HG02678 (cell line): ENCODE data around the gene MVB12B.

Experiments
- ATAC-seq: cut with Tn5 transposase; IDR thresholded peaks from one replicate; pipeline ENCODE4 v1.9.1; 2021; ENCODE audit warnings: mild to moderate bottlenecking, moderate library complexity; ENCODE audit not compliant: unreplicated experiment

The MVB12B gene

DNA sequence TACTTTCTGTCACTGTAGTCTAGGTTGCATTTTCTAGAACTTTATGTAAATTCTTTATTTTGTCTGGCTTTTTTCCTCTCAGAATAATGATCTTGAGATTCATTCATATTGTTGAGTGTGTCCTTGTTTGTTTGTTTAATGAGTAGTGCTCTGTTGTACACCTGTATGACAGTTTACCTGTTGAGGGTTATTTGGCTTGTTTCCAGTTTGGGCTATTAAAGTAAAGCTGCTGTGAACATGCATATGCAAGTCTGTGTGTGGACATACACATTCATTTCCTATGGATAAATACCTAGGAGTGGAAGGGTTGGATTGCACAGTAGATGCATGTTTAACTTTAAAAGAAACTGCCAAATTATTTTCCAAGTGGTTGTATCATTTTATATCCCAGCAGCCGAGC is 30.4 kb downstream of the MVB12B start:
- no peak for ATAC-seq

- no peak for ATAC-seq
Observed at GRCh38 chr9:126360073-126360472, 33.4 kb downstream of the MVB12B start.

GRCh38 chr9:126361810-126362238 is 35.2 kb downstream of the MVB12B start:
- no peak for ATAC-seq

- ATAC-seq: no peak
Observed at GRCh38 chr9:126363250-126363649, 36.6 kb downstream of the MVB12B start.

DNA sequence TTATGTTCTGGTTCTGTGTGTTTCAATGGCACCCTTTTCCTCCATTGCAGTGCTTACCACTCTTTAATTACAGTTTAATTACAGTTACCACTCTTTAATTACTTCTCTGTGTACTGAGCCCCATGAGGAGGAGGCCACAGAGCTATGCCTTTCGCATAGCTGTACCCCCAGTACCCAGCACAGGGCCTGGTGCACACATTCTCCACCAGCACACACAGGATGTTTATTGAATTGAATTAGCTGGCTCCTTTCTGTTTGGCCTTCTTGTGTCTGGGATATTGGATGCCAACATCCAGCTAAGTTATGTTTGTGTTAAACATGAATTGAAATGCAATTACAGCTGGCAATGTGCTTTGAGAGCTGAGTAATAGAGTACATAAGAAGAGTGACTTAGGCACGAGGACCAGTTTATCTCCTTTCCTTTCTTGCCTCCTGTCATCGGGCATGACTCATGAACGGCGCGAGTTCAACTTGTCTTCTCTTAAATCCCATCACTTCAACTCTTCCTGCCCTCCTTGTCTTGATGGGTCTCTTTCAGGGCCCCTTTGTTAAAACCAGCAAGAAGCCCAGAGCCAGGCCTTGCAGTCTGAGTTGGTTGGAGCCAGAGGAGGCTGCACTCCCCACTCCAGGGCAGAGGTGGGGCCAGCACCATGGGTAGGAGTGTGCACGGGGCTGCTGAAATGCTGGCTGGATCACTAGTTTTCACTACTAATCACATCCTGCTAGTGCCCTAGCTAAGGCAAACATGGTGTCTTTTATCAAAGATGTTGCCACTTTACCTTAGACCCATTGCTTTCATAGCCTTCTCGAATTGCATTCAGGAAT is 37.4 kb downstream of the MVB12B start:
- ATAC-seq: no peak

DNA sequence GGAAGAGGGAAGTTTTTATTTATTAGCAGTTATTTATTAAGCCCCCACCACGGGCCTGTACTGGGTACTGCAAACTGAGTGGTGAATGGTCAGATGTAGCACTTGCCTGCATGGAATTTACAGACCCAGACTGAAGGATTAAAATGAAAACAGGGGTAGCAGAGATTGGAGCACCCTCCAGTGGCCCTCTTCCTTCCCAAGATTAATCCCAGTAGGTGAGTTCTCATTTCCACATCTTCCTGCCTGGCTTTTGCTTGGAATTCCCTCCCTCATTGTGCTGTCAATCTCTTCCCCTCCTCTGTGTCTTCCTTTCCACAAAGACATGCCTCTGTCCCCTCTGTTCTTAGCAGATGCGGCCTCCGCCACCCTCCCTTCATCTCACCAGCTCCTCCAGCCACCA is 39.2 kb downstream of the MVB12B start:
- ATAC-seq: no peak

DNA sequence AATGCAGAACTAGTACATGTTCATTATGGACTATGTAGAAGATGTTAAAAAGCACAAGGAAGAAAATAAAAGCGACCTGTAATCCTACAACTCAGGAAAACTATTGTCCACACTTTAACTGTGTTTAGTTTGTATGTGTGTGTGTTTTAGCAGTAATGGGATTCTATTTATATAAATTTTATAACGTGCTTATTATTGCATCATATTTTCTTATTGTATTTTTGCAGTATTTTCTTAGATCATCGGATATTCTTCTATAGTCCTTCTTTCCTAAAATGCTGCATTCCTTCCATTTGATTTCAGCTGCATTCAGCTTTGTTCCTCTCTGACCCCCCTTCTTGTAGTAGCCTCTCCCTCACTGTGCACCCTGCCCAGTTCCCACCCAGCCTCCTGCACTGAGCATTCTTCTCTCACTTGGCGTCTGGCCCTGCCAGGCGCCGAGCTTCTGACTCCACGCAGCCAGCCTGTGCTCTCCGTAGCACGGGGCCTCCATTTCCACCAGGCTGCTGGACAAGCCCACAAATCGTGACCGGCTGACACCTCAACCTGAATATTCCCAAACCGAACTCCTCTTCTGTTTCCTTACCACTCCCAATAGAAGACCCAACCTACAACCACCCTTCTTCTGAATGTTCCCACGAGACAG is 39.9 kb downstream of the MVB12B start:
- no peak for ATAC-seq

- ATAC-seq: no peak
Observed at GRCh38 chr9:126367139-126367538, 40.5 kb downstream of the MVB12B start.

DNA sequence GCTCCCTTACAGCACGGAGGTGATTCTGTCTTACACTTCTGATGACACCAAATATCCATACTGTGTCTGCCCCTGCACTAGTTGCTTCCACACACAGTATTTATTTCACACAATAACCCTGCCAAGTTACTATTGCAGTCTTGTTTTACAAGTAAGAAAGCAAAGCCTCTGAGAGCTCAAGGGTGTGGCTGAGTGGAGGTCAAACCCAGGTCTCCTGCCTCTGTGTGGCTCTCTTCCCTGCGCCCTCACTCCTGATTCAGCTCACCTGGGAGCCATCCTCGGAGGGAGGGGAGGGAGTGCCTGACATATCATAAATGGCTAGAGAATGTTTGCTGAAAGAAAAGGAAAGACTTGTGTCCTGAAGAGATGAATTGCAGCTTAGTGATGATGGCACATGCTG is 41.0 kb downstream of the MVB12B start:
- ATAC-seq: no peak

- no peak for ATAC-seq
Observed at GRCh38 chr9:126368020-126368419, 41.4 kb downstream of the MVB12B start.

- no peak for ATAC-seq
Observed at GRCh38 chr9:126371007-126371870, 44.6 kb downstream of the MVB12B start.

- ATAC-seq: no peak
Observed at GRCh38 chr9:126372716-126373115, 46.1 kb downstream of the MVB12B start.

DNA sequence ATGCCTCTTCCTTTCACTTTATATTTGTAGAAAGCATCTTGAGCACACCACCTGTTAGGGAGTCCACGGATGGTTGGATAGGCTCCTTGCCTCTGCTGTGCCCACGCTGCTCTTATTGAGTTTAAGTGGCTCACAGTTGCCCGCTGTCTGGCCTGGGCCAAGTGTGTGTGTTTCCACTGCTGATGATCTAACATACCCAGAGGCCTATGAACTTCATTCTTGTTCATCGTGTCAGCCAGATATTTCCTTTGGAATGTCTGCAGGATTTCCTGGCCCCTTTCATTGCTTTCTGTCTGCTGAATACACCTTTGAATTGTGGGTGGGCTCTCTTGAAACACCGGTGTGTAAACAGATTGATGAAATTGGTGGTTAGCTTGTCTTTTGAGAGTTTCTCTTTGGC is 46.6 kb downstream of the MVB12B start:
- ATAC-seq: no peak

GRCh38 chr9:126374366-126374781 is 47.7 kb downstream of the MVB12B start:
- ATAC-seq: no peak

DNA sequence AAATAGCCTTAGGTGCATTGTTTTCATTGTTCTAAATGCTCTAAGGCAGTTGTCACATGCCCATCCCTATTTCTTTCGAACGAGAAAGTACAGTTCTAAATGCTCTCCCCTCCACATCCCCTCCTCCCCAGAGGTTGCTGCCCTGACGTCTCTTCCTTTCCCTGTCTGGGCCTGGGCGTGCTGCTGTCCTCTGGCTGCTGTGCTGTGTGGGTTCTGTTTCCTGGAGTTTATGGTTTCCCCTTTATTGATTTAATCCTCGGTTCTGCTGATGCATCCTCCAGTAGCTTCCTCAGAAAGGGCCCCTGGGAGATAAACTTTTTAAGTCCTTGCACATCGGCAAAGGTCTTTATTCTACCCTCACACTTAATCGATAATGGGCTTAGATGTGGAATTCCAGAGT is 48.8 kb downstream of the MVB12B start:
- no peak for ATAC-seq

GRCh38 chr9:126376311-126377175 is 49.9 kb downstream of the MVB12B start:
- no peak for ATAC-seq

GRCh38 chr9:126377176-126377509 is 50.5 kb downstream of the MVB12B start:
- ATAC-seq: no peak

GRCh38 chr9:126377536-126377935 is 50.9 kb downstream of the MVB12B start:
- ATAC-seq: no peak

GRCh38 chr9:126378761-126379160 is 52.1 kb downstream of the MVB12B start:
- no peak for ATAC-seq

GRCh38 chr9:126379661-126380360 is 53.2 kb downstream of the MVB12B start:
- no peak for ATAC-seq
